GM18873 (cell line): ENCODE results near the gene TRAPPC5.

Experiments used
- ATAC-seq: cut with Tn5 transposase; IDR thresholded peaks from one replicate; pipeline ENCODE4 v1.9.1; 2021; ENCODE audit warnings: mild to moderate bottlenecking, moderate library complexity, moderate number of reproducible peaks; ENCODE audit not compliant: unreplicated experiment, low FRiP score

The TRAPPC5 gene

GRCh38 chr19:7729211-7729610, 48.6 kb downstream of the TRAPPC5 start:
- ATAC-seq: no peak

- no peak for ATAC-seq
Observed at GRCh38 chr19:7729831-7730285, 49.2 kb downstream of the TRAPPC5 start.

- ATAC-seq: no peak
Observed at GRCh38 chr19:7730286-7731217, 49.9 kb downstream of the TRAPPC5 start.

GRCh38 chr19:7731218-7731595, 50.6 kb downstream of the TRAPPC5 start:
- ATAC-seq: no peak

GRCh38 chr19:7731615-7732014, 51.0 kb downstream of the TRAPPC5 start:
- no peak for ATAC-seq

- ATAC-seq: no peak
Observed at GRCh38 chr19:7732045-7732444, 51.4 kb downstream of the TRAPPC5 start, which contains the start of gene CLEC4G. Gene CLEC4G, minus strand, starts transcription at chr19:7732110. Its CDS starts 8 bp downstream, at chr19:7732102.

- ATAC-seq: no peak
Observed at GRCh38 chr19:7733376-7733775, 52.7 kb downstream of the TRAPPC5 start.

- no peak for ATAC-seq
Observed at GRCh38 chr19:7734220-7735203, 53.9 kb downstream of the TRAPPC5 start.

GRCh38 chr19:7736148-7736547, 55.5 kb downstream of the TRAPPC5 start:
- ATAC-seq: no peak

GRCh38 chr19:7737215-7737614, 56.6 kb downstream of the TRAPPC5 start:
- ATAC-seq: no peak
